ENCODE data around the gene SCN8A. TPM values are rescaled to one million over a fixed set of nuclear protein-coding genes. Genes with fewer than 3 reads are reported as not detected.
"Not testable (repeated sequence)": the region's sequence is repeated elsewhere in the genome, so short reads cannot be mapped to it uniquely, and the experiment has no call there.

SCN8A gene
- total RNA-seq, 1 donor from 2014 or later, result 0.47 TPM

GRCh38 chr12:51759695-51760094 lies 168.7 kb downstream of the SCN8A start:
- intact Hi-C loops (cut with micrococcal nuclease), result no loop called here

- intact Hi-C loops (cut with micrococcal nuclease), result no loop called here
Observed at GRCh38 chr12:51760231-51760630, 169.2 kb downstream of the SCN8A start.

- intact Hi-C loops (cut with micrococcal nuclease), result no loop called here
Observed at GRCh38 chr12:51763743-51764142, 172.7 kb downstream of the SCN8A start.

GRCh38 chr12:51766067-51766676 lies 175.1 kb downstream of the SCN8A start:
- intact Hi-C loops (cut with micrococcal nuclease), result no loop called here

GRCh38 chr12:51771008-51771407 lies 180.0 kb downstream of the SCN8A start:
- intact Hi-C loops (cut with micrococcal nuclease), result no loop called here

- intact Hi-C loops (cut with micrococcal nuclease), result no loop called here
Observed at GRCh38 chr12:51773145-51773869, 182.3 kb downstream of the SCN8A start.

- intact Hi-C loops (cut with micrococcal nuclease), result no loop called here
Observed at GRCh38 chr12:51774933-51775332, 183.9 kb downstream of the SCN8A start.

- intact Hi-C loops (cut with micrococcal nuclease), result no loop called here
Observed at GRCh38 chr12:51777457-51777856, 186.4 kb downstream of the SCN8A start.

- intact Hi-C loops (cut with micrococcal nuclease), result no loop called here
Observed at GRCh38 chr12:51777973-51778372, 186.9 kb downstream of the SCN8A start.

GRCh38 chr12:51779876-51780275 lies 188.8 kb downstream of the SCN8A start:
- intact Hi-C loops (cut with micrococcal nuclease), result no loop called here

GRCh38 chr12:51784688-51785087 lies 193.7 kb downstream of the SCN8A start:
- intact Hi-C loops (cut with micrococcal nuclease), result no loop called here

- intact Hi-C loops (cut with micrococcal nuclease), result no loop called here
Observed at GRCh38 chr12:51785906-51786305, 194.9 kb downstream of the SCN8A start.

- intact Hi-C loops (cut with micrococcal nuclease), result no loop called here
Observed at GRCh38 chr12:51788876-51789275, 197.8 kb downstream of the SCN8A start.

GRCh38 chr12:51792417-51792816 lies 201.4 kb downstream of the SCN8A start:
- intact Hi-C loops (cut with micrococcal nuclease), result no loop called here

- intact Hi-C loops (cut with micrococcal nuclease), result no loop called here
Observed at GRCh38 chr12:51793201-51793600, 202.2 kb downstream of the SCN8A start.

GRCh38 chr12:51797301-51797700 lies 206.3 kb downstream of the SCN8A start:
- intact Hi-C loops (cut with micrococcal nuclease), result no loop called here

- intact Hi-C loops (cut with micrococcal nuclease), result not testable (repeated sequence)
Observed at GRCh38 chr12:51798051-51798450, 207.0 kb downstream of the SCN8A start.

GRCh38 chr12:51798501-51798900 lies 207.5 kb downstream of the SCN8A start:
- intact Hi-C loops (cut with micrococcal nuclease), result no loop called here

GRCh38 chr12:51801027-51801426 lies 210.0 kb downstream of the SCN8A start:
- intact Hi-C loops (cut with micrococcal nuclease), result no loop called here

- intact Hi-C loops (cut with micrococcal nuclease), result no loop called here
Observed at GRCh38 chr12:51806896-51807295, 215.9 kb downstream of the SCN8A start.

GRCh38 chr12:51809193-51809592 lies 218.2 kb downstream of the SCN8A start:
- intact Hi-C loops (cut with micrococcal nuclease), result no loop called here

- intact Hi-C loops (cut with micrococcal nuclease), result loop anchor here (1.0 to 10.0 kb wide), 2 partner anchors 9 to 277 kb away; no protein-coding TSS in a partner anchor
Observed at GRCh38 chr12:51811203-51812202, 220.5 kb downstream of the SCN8A start.

Data from T-helper 1 cell treated with Interleukin-12 subunit alpha and Interleukin-12 subunit beta and Interleukin-4 antibody, amounts not matched to agents 30 ng/mL and 1 ng/mL, for 36 hours (primary cell).